BLaER1 (cell line): ENCODE results near the gene SPATA16.
"Not testable (repeated sequence)": the region's sequence is repeated elsewhere in the genome, so short reads cannot be mapped to it uniquely, and the experiment has no call there.

ENCODE experiments used
- H3K27ac ChIP-seq: shearing (Covaris generic); formaldehyde crosslinking; 2 replicates; pipeline ENCODE4 v1.8.1; 2022
- H3K27me3 ChIP-seq: shearing (Covaris generic); formaldehyde crosslinking; 2 replicates; pipeline ENCODE4 v1.8.1; 2022
- H3K36me3 ChIP-seq: shearing (Covaris generic); formaldehyde crosslinking; 2 replicates; pipeline ENCODE4 v1.8.1; 2022
- H3K4me1 ChIP-seq: shearing (Covaris generic); formaldehyde crosslinking; 2 replicates; pipeline ENCODE4 v1.8.1; 2022
- H3K4me2 ChIP-seq: shearing (Covaris generic); formaldehyde crosslinking; 2 replicates; pipeline ENCODE4 v1.8.1; 2022
- H3K4me3 ChIP-seq: shearing (Covaris generic); formaldehyde crosslinking; 2 replicates; pipeline ENCODE4 v1.8.1; 2022
- H3K9ac ChIP-seq: shearing (Covaris generic); formaldehyde crosslinking; 2 replicates; pipeline ENCODE4 v1.8.1; 2022
- H3K9me3 ChIP-seq: shearing (Covaris generic); formaldehyde crosslinking; 2 replicates; pipeline ENCODE4 v1.8.1; 2022
- H4K20me1 ChIP-seq: shearing (Covaris generic); formaldehyde crosslinking; 2 replicates; pipeline ENCODE4 v1.8.1; 2022
- Cebpa-rat ChIP-seq: shearing (Covaris generic); IDR thresholded peaks from 2 replicates; pipeline ENCODE4 v1.8.1; 2022

The SPATA16 gene

GRCh38 chr3:172905451-172905850, 235.6 kb downstream of the SPATA16 start:
- Histone ChIP-seq H3K9me3 (no peaks in the 10 kb centered on the region), H3K4me2 (no peak overlapping the region), H3K4me1 (no peaks in the 10 kb centered on the region), H3K27ac (no peak overlapping the region), H3K4me3 (no peak overlapping the region), H3K9ac (no peak overlapping the region), H3K36me3 (no peaks in the 10 kb centered on the region), H4K20me1 (no peaks in the 10 kb centered on the region), H3K27me3 (no peaks in the 10 kb centered on the region)
- TF ChIP-seq Cebpa-rat = no peak

GRCh38 chr3:172904711-172905373, 236.2 kb downstream of the SPATA16 start:
- Histone ChIP-seq H3K4me3 (no peak overlapping the region), H3K4me2 (no peak overlapping the region), H3K9me3 (no peaks in the 10 kb centered on the region), H4K20me1 (no peaks in the 10 kb centered on the region), H3K9ac (no peak overlapping the region), H3K27me3 (no peaks in the 10 kb centered on the region), H3K27ac (no peak overlapping the region), H3K4me1 (no peaks in the 10 kb centered on the region), H3K36me3 (no peaks in the 10 kb centered on the region)
- no peak for TF ChIP-seq Cebpa-rat

- TF ChIP-seq Cebpa-rat = no peak
- Histone ChIP-seq H3K9ac (no peak overlapping the region), H3K4me1 (no peaks in the 10 kb centered on the region), H3K9me3 (no peaks in the 10 kb centered on the region), H3K4me2 (no peak overlapping the region), H3K36me3 (no peaks in the 10 kb centered on the region), H4K20me1 (no peaks in the 10 kb centered on the region), H3K27me3 (no peaks in the 10 kb centered on the region), H3K27ac (no peak overlapping the region), H3K4me3 (no peak overlapping the region)
Observed at GRCh38 chr3:172903642-172904320, 237.3 kb downstream of the SPATA16 start.

- Histone ChIP-seq H3K9me3 (no peaks in the 10 kb centered on the region), H3K4me3 (no peak overlapping the region), H3K36me3 (no peaks in the 10 kb centered on the region), H3K27me3 (no peaks in the 10 kb centered on the region), H3K4me2 (no peak overlapping the region), H3K27ac (no peak overlapping the region), H3K9ac (no peak overlapping the region), H3K4me1 (no peaks in the 10 kb centered on the region), H4K20me1 (no peaks in the 10 kb centered on the region)
- no peak for TF ChIP-seq Cebpa-rat
Observed at GRCh38 chr3:172892158-172892557, 248.9 kb downstream of the SPATA16 start.

GRCh38 chr3:172885704-172886103, 255.3 kb downstream of the SPATA16 start:
- no peaks in the 10 kb centered on the region for H3K27me3 ChIP-seq
- no peak overlapping the region for H3K4me3 ChIP-seq
- TF ChIP-seq Cebpa-rat = no peak
- H3K27ac ChIP-seq = no peak overlapping the region
- H3K4me2 ChIP-seq = no peak overlapping the region
- H3K9me3 ChIP-seq = peaks cover 20% of the 10 kb centered on the region
- no peaks in the 10 kb centered on the region for H3K4me1 ChIP-seq
- H3K9ac ChIP-seq = no peak overlapping the region
- no peaks in the 10 kb centered on the region for H4K20me1 ChIP-seq
- no peaks in the 10 kb centered on the region for H3K36me3 ChIP-seq

GRCh38 chr3:172882563-172882962, 258.5 kb downstream of the SPATA16 start:
- H3K4me1 ChIP-seq = peaks cover 9% of the 10 kb centered on the region

GRCh38 chr3:172879381-172879780, 261.7 kb downstream of the SPATA16 start:
- H3K27me3 ChIP-seq, H3K9ac ChIP-seq, H3K27ac ChIP-seq, H3K36me3 ChIP-seq, H3K4me2 ChIP-seq, H4K20me1 ChIP-seq, H3K4me3 ChIP-seq: not testable (repeated sequence)
- peaks cover 41% of the 10 kb centered on the region for H3K9me3 ChIP-seq
- H3K4me1 ChIP-seq = peaks cover 34% of the 10 kb centered on the region

More at GRCh38 chr3:172882563-172882962, 258.5 kb downstream of the SPATA16 start:
- H3K27ac ChIP-seq = no peak overlapping the region
- H3K4me3 ChIP-seq = no peak overlapping the region
- H3K4me2 ChIP-seq = no peak overlapping the region
- TF ChIP-seq Cebpa-rat = no peak
- H3K27me3 ChIP-seq = no peaks in the 10 kb centered on the region
- peaks cover 41% of the 10 kb centered on the region for H3K9me3 ChIP-seq
- H4K20me1 ChIP-seq = no peaks in the 10 kb centered on the region
- H3K9ac ChIP-seq = no peak overlapping the region
- no peaks in the 10 kb centered on the region for H3K36me3 ChIP-seq

- Histone ChIP-seq H3K36me3 (no peaks in the 10 kb centered on the region), H3K4me2 (peak overlapping the region; percentile 78), H3K27me3 (no peaks in the 10 kb centered on the region), H3K27ac (peak overlapping the region; percentile 58; the same call in 1 of the 2 replicates), H4K20me1 (no peaks in the 10 kb centered on the region), H3K4me3 (0 out of 2 replicates have a peak overlapping the region, but pooled peaks have one; percentile 12), H3K4me1 (peaks cover 34% of the 10 kb centered on the region), H3K9ac (no peak overlapping the region), H3K9me3 (peaks cover 34% of the 10 kb centered on the region)
- TF ChIP-seq Cebpa-rat = no peak
Observed at GRCh38 chr3:172877011-172877410, 264.0 kb downstream of the SPATA16 start.

- Histone ChIP-seq H3K9me3 (peaks cover 27% of the 10 kb centered on the region), H3K36me3 (no peaks in the 10 kb centered on the region), H3K4me2 (peak overlapping the region; percentile 78), H3K4me3 (no peak overlapping the region), H3K27ac (peak overlapping the region; percentile 58; the same call in 1 of the 2 replicates), H3K4me1 (peaks cover 34% of the 10 kb centered on the region), H4K20me1 (no peaks in the 10 kb centered on the region), H3K9ac (no peak overlapping the region), H3K27me3 (no peaks in the 10 kb centered on the region)
- TF ChIP-seq Cebpa-rat = no peak
Observed at GRCh38 chr3:172876297-172876696, 264.7 kb downstream of the SPATA16 start.

GRCh38 chr3:172875039-172875438, 266.0 kb downstream of the SPATA16 start:
- Histone ChIP-seq H3K9ac (no peak overlapping the region), H3K4me1 (peaks cover 38% of the 10 kb centered on the region), H3K4me3 (no peak overlapping the region), H3K27me3 (no peaks in the 10 kb centered on the region), H4K20me1 (no peaks in the 10 kb centered on the region), H3K9me3 (peaks cover 14% of the 10 kb centered on the region), H3K27ac (no peak overlapping the region), H3K36me3 (no peaks in the 10 kb centered on the region), H3K4me2 (0 out of 2 replicates have a peak overlapping the region, but pooled peaks have one; percentile 78)
- TF ChIP-seq Cebpa-rat = no peak
